ENCODE measurements around the gene STPG3. TPM values are rescaled to one million over a fixed set of nuclear protein-coding genes. Genes with fewer than 3 reads are reported as not detected.

STPG3 gene
- total and polyA plus RNA-seq, 2 of the 13 experiments (the other 11 are each of a cell fraction or from before 2014, with no cell fraction given), result not detected

DNA sequence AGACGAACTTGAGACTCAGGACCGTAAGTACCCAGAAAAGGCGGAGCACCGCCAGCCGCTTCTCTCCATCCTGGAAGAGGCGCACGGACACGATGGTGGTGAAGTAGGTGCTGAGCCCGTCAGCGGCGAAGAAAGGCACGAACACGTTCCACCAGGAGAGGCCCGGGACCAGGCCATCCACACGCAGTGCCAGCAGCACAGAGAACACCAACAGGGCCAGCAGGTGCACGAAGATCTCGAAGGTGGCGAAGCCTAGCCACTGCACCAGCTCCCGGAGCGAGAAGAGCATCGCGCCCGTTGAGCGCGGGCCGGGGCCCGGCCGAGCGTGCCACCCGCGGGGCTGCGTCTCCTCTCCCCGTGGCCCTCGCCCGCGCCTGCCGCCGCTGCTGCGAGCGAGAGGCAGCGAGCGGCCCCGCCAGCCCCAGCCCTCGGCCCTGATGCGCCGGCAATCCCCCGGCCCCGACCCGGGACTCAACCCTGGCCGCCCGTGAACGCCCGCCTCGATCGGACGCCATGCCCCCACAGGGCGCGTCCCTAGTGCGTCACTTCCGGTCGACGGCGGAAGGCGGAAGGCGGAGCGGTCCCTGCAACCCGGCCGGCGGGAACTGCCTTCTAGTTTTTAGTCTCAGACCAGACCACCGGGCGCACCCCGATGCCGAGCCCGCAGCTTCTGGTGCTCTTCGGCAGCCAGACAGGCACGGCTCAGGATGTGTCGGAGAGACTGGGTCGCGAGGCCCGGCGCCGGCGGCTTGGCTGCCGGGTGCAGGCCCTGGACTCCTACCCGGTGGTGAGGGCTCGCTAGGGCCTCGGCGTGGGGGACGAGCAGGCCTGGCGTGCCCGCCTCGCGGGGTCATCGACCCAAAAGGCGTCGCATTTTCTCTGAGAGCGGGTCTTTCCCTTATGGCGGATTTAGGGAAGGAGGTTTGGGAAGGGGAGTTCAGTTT lies 45.7 kb upstream of the STPG3 start, which contains the start of the genes NDOR1 and TMEM203:
TSS of gene NDOR1 (plus strand) at position 575 of the 944 bp plus-strand sequence. CDS start at position 653, 78 bp downstream.
TSS of gene TMEM203 (minus strand) at position 523 of the 944 bp plus-strand sequence. CDS start at position 289, 234 bp downstream.
- POLR2A ChIA-PET, result interaction anchor here (1.8 to 8.8 kb wide), 3 partner anchors 16 to 17 kb away, joined by 5 to 225 read pairs (median 15); partner anchors contain the start of genes ANAPC2, CYSRT1, RNF208 and RNF224
- peak within 1 kb of the TSS; percentile 88 for H3K9ac ChIP-seq (ENCODE audit: insufficient read depth, low read depth, low read length)
- no TSS peak for BruUV-seq (replicated peaks)
- TF ChIP-seq ZNF563 (CRISPR knock-in tag; IDR thresholded peaks at IDR 0.05) (peak; percentile 63), ZNF34 (CRISPR knock-in tag; IDR thresholded peaks at IDR 0.05; ENCODE audit: borderline replicate concordance) (no peak; the same call in 1 of the 2 replicates), REPIN1 (CRISPR knock-in tag; IDR thresholded peaks at IDR 0.05; ENCODE audit: borderline replicate concordance, low read depth) (peak; percentile 79), POLR2AphosphoS2 (IDR thresholded peaks at IDR 0.05; ENCODE audit: low read depth, low read length) (no peak), NAIF1 (CRISPR knock-in tag; IDR thresholded peaks at IDR 0.05; ENCODE audit: borderline replicate concordance) (no peak), THAP9 (CRISPR knock-in tag; IDR thresholded peaks at IDR 0.05; ENCODE audit: borderline replicate concordance) (peak; percentile 81; the same call in 1 of the 2 replicates), ZNF614 (CRISPR knock-in tag; IDR thresholded peaks at IDR 0.05; ENCODE audit: borderline replicate concordance) (peak; percentile 57; the same call in 1 of the 2 replicates)
- TF ChIP-seq, protein P1, sequence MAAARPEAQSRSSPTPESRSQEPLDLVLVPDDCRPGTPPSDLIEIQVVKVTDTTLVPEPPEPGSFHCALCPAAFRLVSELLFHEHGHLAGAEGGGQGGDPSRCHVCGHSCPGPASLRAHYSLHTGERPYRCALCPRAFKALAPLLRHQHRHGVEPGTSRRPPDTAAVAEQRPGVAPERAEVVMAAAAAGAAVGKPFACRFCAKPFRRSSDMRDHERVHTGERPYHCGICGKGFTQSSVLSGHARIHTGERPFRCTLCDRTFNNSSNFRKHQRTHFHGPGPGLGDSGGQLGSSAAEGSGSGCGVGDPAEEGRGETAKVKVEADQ (CRISPR knock-in tag; IDR thresholded peaks at IDR 0.05; ENCODE audit: borderline replicate concordance), result no peak
- TF ChIP-seq, protein P2, sequence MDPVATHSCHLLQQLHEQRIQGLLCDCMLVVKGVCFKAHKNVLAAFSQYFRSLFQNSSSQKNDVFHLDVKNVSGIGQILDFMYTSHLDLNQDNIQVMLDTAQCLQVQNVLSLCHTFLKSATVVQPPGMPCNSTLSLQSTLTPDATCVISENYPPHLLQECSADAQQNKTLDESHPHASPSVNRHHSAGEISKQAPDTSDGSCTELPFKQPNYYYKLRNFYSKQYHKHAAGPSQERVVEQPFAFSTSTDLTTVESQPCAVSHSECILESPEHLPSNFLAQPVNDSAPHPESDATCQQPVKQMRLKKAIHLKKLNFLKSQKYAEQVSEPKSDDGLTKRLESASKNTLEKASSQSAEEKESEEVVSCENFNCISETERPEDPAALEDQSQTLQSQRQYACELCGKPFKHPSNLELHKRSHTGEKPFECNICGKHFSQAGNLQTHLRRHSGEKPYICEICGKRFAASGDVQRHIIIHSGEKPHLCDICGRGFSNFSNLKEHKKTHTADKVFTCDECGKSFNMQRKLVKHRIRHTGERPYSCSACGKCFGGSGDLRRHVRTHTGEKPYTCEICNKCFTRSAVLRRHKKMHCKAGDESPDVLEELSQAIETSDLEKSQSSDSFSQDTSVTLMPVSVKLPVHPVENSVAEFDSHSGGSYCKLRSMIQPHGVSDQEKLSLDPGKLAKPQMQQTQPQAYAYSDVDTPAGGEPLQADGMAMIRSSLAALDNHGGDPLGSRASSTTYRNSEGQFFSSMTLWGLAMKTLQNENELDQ (CRISPR knock-in tag; IDR thresholded peaks at IDR 0.05; ENCODE audit: borderline replicate concordance), result no peak
- TF ChIP-seq, protein P3, sequence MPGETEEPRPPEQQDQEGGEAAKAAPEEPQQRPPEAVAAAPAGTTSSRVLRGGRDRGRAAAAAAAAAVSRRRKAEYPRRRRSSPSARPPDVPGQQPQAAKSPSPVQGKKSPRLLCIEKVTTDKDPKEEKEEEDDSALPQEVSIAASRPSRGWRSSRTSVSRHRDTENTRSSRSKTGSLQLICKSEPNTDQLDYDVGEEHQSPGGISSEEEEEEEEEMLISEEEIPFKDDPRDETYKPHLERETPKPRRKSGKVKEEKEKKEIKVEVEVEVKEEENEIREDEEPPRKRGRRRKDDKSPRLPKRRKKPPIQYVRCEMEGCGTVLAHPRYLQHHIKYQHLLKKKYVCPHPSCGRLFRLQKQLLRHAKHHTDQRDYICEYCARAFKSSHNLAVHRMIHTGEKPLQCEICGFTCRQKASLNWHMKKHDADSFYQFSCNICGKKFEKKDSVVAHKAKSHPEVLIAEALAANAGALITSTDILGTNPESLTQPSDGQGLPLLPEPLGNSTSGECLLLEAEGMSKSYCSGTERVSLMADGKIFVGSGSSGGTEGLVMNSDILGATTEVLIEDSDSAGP (CRISPR knock-in tag; IDR thresholded peaks at IDR 0.05; ENCODE audit: borderline replicate concordance), result peak; percentile 54; the same call in 1 of the 2 replicates

More for the DNA sequence above, 45.7 kb upstream of the STPG3 start, which contains the start of the genes NDOR1 and TMEM203:
- FAIRE-seq (no peak), DNase-seq (ENCODE audit: low spot score) (peak; percentile 75), ATAC-seq (peak; percentile 37)
- Histone ChIP-seq H2AFZ (ENCODE audit: low read length) (no peak within 1 kb of the TSS), H3K4me3 (replicated peaks in 1 of 3; ENCODE audit: insufficient read depth in 1 of 3, low read depth in 2 of 3, low read length in 3 of 3) (peak within 1 kb of the TSS; percentile 90 to 93 (median 92)), H3K27ac (ENCODE audit: extremely low read length, insufficient read depth, low read length) (peak within 1 kb of the TSS; percentile 61), H3K4me2 (ENCODE audit: low read depth, low read length) (peak within 1 kb of the TSS; percentile 95), H3K4me1 (ENCODE audit: insufficient read depth, low read length) (peaks cover 50% of the 10 kb centered on the region), H4K20me1 (ENCODE audit: insufficient read depth, low read length) (0 out of 2 replicates have a peak, but pooled peaks cover 4% of the 10 kb centered on the region), H3K79me2 (ENCODE audit: insufficient read depth, low read length) (peaks cover 40% of the 10 kb centered on the region), H3K36me3 (replicated peaks in 1 of 2; ENCODE audit: control insufficient read depth in 1 of 2, insufficient read depth in 2 of 2, low read length in 2 of 2) (no peaks in the 10 kb centered on the region), H3K27me3 (ENCODE audit: control insufficient read depth in 1 of 2, insufficient read depth in 2 of 2, low read length in 2 of 2) (no peaks in the 10 kb centered on the region; a peak in 1 of 5 replicates), H3K9me3 (ENCODE audit: low read length) (no peaks in the 10 kb centered on the region)
- in situ Hi-C loops (cut with HindIII; ENCODE audit: extremely low pct_ligation_motif_present, low pct_unique_long_range_greater_than_20kb), result no loop called here
- intact Hi-C loops (cut with micrococcal nuclease; ENCODE audit: unreplicated experiment), result loop anchor here (2.0 kb wide), 1 partner anchor 17 kb away; the partner anchor contains the start of genes ANAPC2 and SSNA1
- CTCF ChIA-PET (ENCODE audit: low intra/inter-chr PET ratio, low total read pairs), result no interaction called here
- WGBS (ENCODE audit: low lambda C conversion rate), result 2% methylated on average over 13 of the region's 98 CpGs

All from HepG2 (cell line).